HUES48 (cell line): Measurements from ENCODE around the gene SOX18.
A peak's percentile ranks its signal among the peaks of the same experiment; 100 is the strongest.

Experiments
- H3K27ac ChIP-seq: one replicate; pipeline ENCODE4 v1.7.0; 2013; ENCODE audit warnings: low read depth, low read length, inconsistent platforms
- H3K27me3 ChIP-seq: 2 replicates; pipeline ENCODE4 v1.6.1; 2013; ENCODE audit warnings: mild to moderate bottlenecking, low read length; ENCODE audit not compliant: control insufficient read depth, insufficient read depth
- H3K36me3 ChIP-seq: 2 replicates; pipeline ENCODE4 v1.6.1; 2013; ENCODE audit warnings: low read length; ENCODE audit not compliant: control insufficient read depth, insufficient read depth
- H3K4me1 ChIP-seq: 2 replicates; pipeline ENCODE4 v1.6.1; 2013; ENCODE audit warnings: mild to moderate bottlenecking, low read length; ENCODE audit not compliant: control insufficient read depth, insufficient read depth
- H3K4me3 ChIP-seq: 2 replicates; pipeline ENCODE4 v1.5.1; 2013; ENCODE audit warnings: mild to moderate bottlenecking, low read depth, low read length
- H3K9ac ChIP-seq: 2 replicates; pipeline ENCODE4 v1.6.1; 2013; ENCODE audit warnings: mild to moderate bottlenecking, low read depth, low read length, moderate library complexity
- H3K9me3 ChIP-seq: 2 replicates; pipeline ENCODE4 v1.6.1; 2013; ENCODE audit warnings: low read length; ENCODE audit not compliant: control insufficient read depth, insufficient read depth

Gene SOX18

GRCh38 chr20:64050261-64051032 lies 1.0 kb upstream of the SOX18 start:
- Histone ChIP-seq H3K9me3 (no peaks in the 10 kb centered on the region), H3K36me3 (no peaks in the 10 kb centered on the region), H3K27me3 (peaks cover 64% of the 10 kb centered on the region), H3K4me1 (peaks cover 22% of the 10 kb centered on the region), H3K9ac (no peak overlapping the region), H3K27ac (no peak overlapping the region), H3K4me3 (no peak overlapping the region; the same call in 1 of the 2 replicates)

- no peaks in the 10 kb centered on the region for H3K36me3 ChIP-seq
- H3K9ac ChIP-seq: no peak overlapping the region
- H3K4me1 ChIP-seq: peaks cover 27% of the 10 kb centered on the region
- H3K9me3 ChIP-seq: no peaks in the 10 kb centered on the region
- peaks cover 70% of the 10 kb centered on the region for H3K27me3 ChIP-seq
- no peak overlapping the region for H3K27ac ChIP-seq
- H3K4me3 ChIP-seq: no peak overlapping the region; the same call in 1 of the 2 replicates
Observed at GRCh38 chr20:64049878-64050260, 430 bp upstream of the SOX18 start.

GRCh38 chr20:64048402-64049044 lies 916 bp downstream of the SOX18 start:
- H3K9ac ChIP-seq: no peak overlapping the region
- H3K4me1 ChIP-seq: peaks cover 16% of the 10 kb centered on the region; the same call in 1 of the 2 replicates
- H3K27me3 ChIP-seq: peaks cover 84% of the 10 kb centered on the region
- H3K27ac ChIP-seq: no peak overlapping the region
- H3K36me3 ChIP-seq: no peaks in the 10 kb centered on the region
- peak overlapping the region; percentile 50; the same call in 1 of the 2 replicates for H3K4me3 ChIP-seq
- no peaks in the 10 kb centered on the region for H3K9me3 ChIP-seq

- H3K9ac ChIP-seq: no peak overlapping the region
- H3K36me3 ChIP-seq: no peaks in the 10 kb centered on the region
- H3K4me3 ChIP-seq: peak overlapping the region; percentile 50; the same call in 1 of the 2 replicates
- H3K27ac ChIP-seq: no peak overlapping the region
- peaks cover 86% of the 10 kb centered on the region for H3K27me3 ChIP-seq
- H3K4me1 ChIP-seq: peaks cover 14% of the 10 kb centered on the region; the same call in 1 of the 2 replicates
- no peaks in the 10 kb centered on the region for H3K9me3 ChIP-seq
Observed at GRCh38 chr20:64047968-64048401, 1.5 kb downstream of the SOX18 start.

- Histone ChIP-seq H3K9ac (no peak overlapping the region), H3K27me3 (peaks cover 87% of the 10 kb centered on the region), H3K4me3 (no peak overlapping the region), H3K36me3 (no peaks in the 10 kb centered on the region), H3K27ac (no peak overlapping the region), H3K4me1 (peaks cover 17% of the 10 kb centered on the region; the same call in 1 of the 2 replicates), H3K9me3 (no peaks in the 10 kb centered on the region)
Observed at GRCh38 chr20:64047046-64047389, 2.4 kb downstream of the SOX18 start.

- Histone ChIP-seq H3K9me3 (no peaks in the 10 kb centered on the region), H3K27me3 (peaks cover 91% of the 10 kb centered on the region), H3K27ac (no peak overlapping the region), H3K36me3 (no peaks in the 10 kb centered on the region), H3K4me1 (peaks cover 20% of the 10 kb centered on the region; the same call in 1 of the 2 replicates), H3K9ac (no peak overlapping the region), H3K4me3 (no peak overlapping the region)
Observed at GRCh38 chr20:64045346-64046011, 4.0 kb downstream of the SOX18 start.

GRCh38 chr20:64044484-64045247 lies 4.8 kb downstream of the SOX18 start:
- no peaks in the 10 kb centered on the region for H3K9me3 ChIP-seq
- no peak overlapping the region for H3K9ac ChIP-seq
- peaks cover 16% of the 10 kb centered on the region; the same call in 1 of the 2 replicates for H3K4me1 ChIP-seq
- H3K27me3 ChIP-seq: peaks cover 91% of the 10 kb centered on the region
- no peak overlapping the region for H3K27ac ChIP-seq
- no peak overlapping the region for H3K4me3 ChIP-seq
- no peaks in the 10 kb centered on the region for H3K36me3 ChIP-seq

- Histone ChIP-seq H3K27me3 (peaks cover 93% of the 10 kb centered on the region), H3K36me3 (no peaks in the 10 kb centered on the region), H3K4me1 (peaks cover 16% of the 10 kb centered on the region; the same call in 1 of the 2 replicates), H3K4me3 (no peak overlapping the region), H3K27ac (no peak overlapping the region), H3K9me3 (no peaks in the 10 kb centered on the region), H3K9ac (no peak overlapping the region)
Observed at GRCh38 chr20:64043768-64044167, 5.7 kb downstream of the SOX18 start.

- Histone ChIP-seq H3K9ac (no peak overlapping the region), H3K4me3 (peak overlapping the region; percentile 55), H3K36me3 (no peaks in the 10 kb centered on the region), H3K9me3 (no peaks in the 10 kb centered on the region), H3K27ac (no peak overlapping the region), H3K4me1 (peaks cover 16% of the 10 kb centered on the region; the same call in 1 of the 2 replicates), H3K27me3 (peaks cover 91% of the 10 kb centered on the region)
Observed at GRCh38 chr20:64042054-64042781, 7.2 kb downstream of the SOX18 start.

- peaks cover 89% of the 10 kb centered on the region for H3K27me3 ChIP-seq
- peaks cover 20% of the 10 kb centered on the region; the same call in 1 of the 2 replicates for H3K4me1 ChIP-seq
Observed at GRCh38 chr20:64041781-64042053, 7.7 kb downstream of the SOX18 start.

More at GRCh38 chr20:64041781-64042053, 7.7 kb downstream of the SOX18 start:
- Histone ChIP-seq H3K9ac (no peak overlapping the region), H3K4me3 (peak overlapping the region; percentile 55; the same call in 1 of the 2 replicates), H3K27ac (no peak overlapping the region), H3K9me3 (no peaks in the 10 kb centered on the region), H3K36me3 (no peaks in the 10 kb centered on the region)
